Measurements from ENCODE around the gene VWA8. TPM values are rescaled to one million over a fixed set of nuclear protein-coding genes. Genes with fewer than 3 reads are reported as not detected.

Gene VWA8
- total and polyA plus RNA-seq, 2 of the 13 experiments (the other 11 are each of a cell fraction or from before 2014, with no cell fraction given): 9.1 to 17.3 TPM

DNA sequence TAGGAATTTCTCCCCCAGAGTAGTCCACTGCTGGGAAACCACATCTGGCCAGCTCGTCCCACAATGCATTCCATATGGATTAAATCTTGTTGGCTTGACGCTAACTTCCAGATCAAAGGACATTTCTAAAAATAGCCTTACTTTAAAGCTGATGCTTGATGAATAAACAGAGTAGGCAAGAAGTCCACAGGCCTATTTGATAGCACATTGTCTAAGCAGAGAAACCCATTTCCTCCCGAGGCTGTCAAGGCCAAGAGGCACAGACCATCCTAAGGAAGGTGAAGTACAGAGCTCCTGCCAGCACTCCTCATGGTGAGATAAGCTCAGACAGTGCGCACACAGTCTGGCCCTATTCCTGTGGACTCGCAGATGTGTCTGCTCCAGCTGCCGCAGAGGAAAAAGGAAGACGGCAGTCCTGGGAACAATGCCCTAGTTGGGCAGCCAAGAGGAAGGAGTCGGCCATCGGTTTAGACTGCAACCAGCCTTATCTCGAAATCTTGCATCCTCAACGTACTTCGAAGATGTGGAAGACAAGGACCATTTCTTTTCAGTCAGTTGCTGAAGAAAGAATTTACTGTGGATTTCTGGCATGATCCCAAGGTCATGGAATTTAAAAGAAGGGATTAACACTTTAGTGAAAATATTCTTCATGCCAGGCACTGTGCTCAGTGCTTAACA, 346.8 kb downstream of the VWA8 start (continued):
- TF ChIP-seq, protein P1, sequence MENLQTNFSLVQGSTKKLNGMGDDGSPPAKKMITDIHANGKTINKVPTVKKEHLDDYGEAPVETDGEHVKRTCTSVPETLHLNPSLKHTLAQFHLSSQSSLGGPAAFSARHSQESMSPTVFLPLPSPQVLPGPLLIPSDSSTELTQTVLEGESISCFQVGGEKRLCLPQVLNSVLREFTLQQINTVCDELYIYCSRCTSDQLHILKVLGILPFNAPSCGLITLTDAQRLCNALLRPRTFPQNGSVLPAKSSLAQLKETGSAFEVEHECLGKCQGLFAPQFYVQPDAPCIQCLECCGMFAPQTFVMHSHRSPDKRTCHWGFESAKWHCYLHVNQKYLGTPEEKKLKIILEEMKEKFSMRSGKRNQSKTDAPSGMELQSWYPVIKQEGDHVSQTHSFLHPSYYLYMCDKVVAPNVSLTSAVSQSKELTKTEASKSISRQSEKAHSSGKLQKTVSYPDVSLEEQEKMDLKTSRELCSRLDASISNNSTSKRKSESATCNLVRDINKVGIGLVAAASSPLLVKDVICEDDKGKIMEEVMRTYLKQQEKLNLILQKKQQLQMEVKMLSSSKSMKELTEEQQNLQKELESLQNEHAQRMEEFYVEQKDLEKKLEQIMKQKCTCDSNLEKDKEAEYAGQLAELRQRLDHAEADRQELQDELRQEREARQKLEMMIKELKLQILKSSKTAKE (CRISPR knock-in tag; IDR thresholded peaks at IDR 0.05; ENCODE audit: borderline replicate concordance): peak; percentile 26; the same call in 1 of the 2 replicates
- no peak for TF ChIP-seq LCORL (IDR thresholded peaks at IDR 0.05)
- TF ChIP-seq LCORL (CRISPR knock-in tag; IDR thresholded peaks at IDR 0.05): 0 out of 2 replicates have a peak, but pooled peaks have one; percentile 22
- TF ChIP-seq KDM6A (CRISPR knock-in tag; IDR thresholded peaks at IDR 0.05; ENCODE audit: low read depth): no peak
- TF ChIP-seq SALL1 (CRISPR knock-in tag; IDR thresholded peaks at IDR 0.05): peak; percentile 43
- peak; percentile 67; the same call in 1 of the 2 replicates for TF ChIP-seq HDAC2 (CRISPR knock-in tag; IDR thresholded peaks at IDR 0.05)
- TF ChIP-seq GATA4 (IDR thresholded peaks at IDR 0.05; ENCODE audit: borderline replicate concordance, low read depth): peak; percentile 49; the same call in 1 of the 2 replicates
- 0 out of 2 replicates have a peak, but pooled peaks have one; percentile 26 for TF ChIP-seq KAT8 (CRISPR knock-in tag; IDR thresholded peaks at IDR 0.05)

DNA sequence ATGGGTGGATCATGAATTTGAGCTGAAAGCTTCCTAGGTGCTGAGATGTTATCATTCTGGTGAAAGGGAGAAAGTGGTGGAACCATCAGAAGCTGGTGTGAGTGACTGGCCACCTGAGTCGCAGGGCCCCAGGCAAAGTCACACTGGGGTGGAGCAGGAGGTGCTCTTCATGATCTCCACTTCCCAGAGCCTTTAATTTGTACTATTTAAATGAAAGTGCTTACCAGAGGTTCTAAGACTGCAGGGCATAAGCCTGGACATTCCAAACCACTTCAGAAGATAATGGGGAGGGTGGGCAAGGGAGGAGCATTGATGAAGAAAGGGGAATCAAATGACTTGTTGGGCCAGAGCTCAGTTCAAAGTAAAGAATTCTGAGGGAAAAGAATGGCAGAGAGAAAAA, 347.4 kb downstream of the VWA8 start:
- BruUV-seq (replicated peaks): TSS peak; percentile 88
- H3K4me1 ChIP-seq (ENCODE audit: insufficient read depth, low read length): peaks cover 42% of the 10 kb centered on the region
- no peaks in the 10 kb centered on the region; a peak in 1 of 5 replicates for H3K27me3 ChIP-seq (ENCODE audit: control insufficient read depth in 1 of 2, insufficient read depth in 2 of 2, low read length in 2 of 2)
- FAIRE-seq (no peak), ATAC-seq (no peak; the same call in 1 of the 3 replicates), DNase-seq (ENCODE audit: low spot score) (no peak)
- no peak overlapping the region for H2AFZ ChIP-seq (ENCODE audit: low read length)
- POLR2A ChIA-PET: interaction anchor here (1.0 to 2.2 kb wide), 12 partner anchors 8 to 66 kb away, joined by 3 to 46 read pairs (median 5); no protein-coding TSS in a partner anchor
- CTCF ChIA-PET (ENCODE audit: low intra/inter-chr PET ratio, low total read pairs): no interaction called here
- no peaks in the 10 kb centered on the region for H3K79me2 ChIP-seq (ENCODE audit: insufficient read depth, low read length)
- in situ Hi-C loops (cut with HindIII; ENCODE audit: extremely low pct_ligation_motif_present, low pct_unique_long_range_greater_than_20kb): no loop called here
- H4K20me1 ChIP-seq (ENCODE audit: insufficient read depth, low read length): no peaks in the 10 kb centered on the region
- intact Hi-C loops (cut with micrococcal nuclease; ENCODE audit: unreplicated experiment): no loop called here
- H3K27ac ChIP-seq (ENCODE audit: extremely low read length, insufficient read depth, low read length): peak overlapping the region; percentile 75
- no peak overlapping the region for H3K4me3 ChIP-seq (replicated peaks in 1 of 3; ENCODE audit: insufficient read depth in 1 of 3, low read depth in 2 of 3, low read length in 3 of 3)
- no peaks in the 10 kb centered on the region for H3K9me3 ChIP-seq (ENCODE audit: low read length)
- 0 out of 2 replicates have a peak overlapping the region, but pooled peaks have one; percentile 7 for H3K4me2 ChIP-seq (ENCODE audit: low read depth, low read length)
- WGBS (ENCODE audit: low lambda C conversion rate): 100% methylated on average over 1 of the region's 1 CpG
- H3K36me3 ChIP-seq (replicated peaks in 1 of 2; ENCODE audit: control insufficient read depth in 1 of 2, insufficient read depth in 2 of 2, low read length in 2 of 2): peaks cover 0 to 8% of the 10 kb centered on the region in 2 experiments; a peak in 4 of 5 replicates
- H3K9ac ChIP-seq (ENCODE audit: insufficient read depth, low read depth, low read length): peak overlapping the region; percentile 55
- TF ChIP-seq KLF16 (CRISPR knock-in tag; IDR thresholded peaks at IDR 0.05): no peak
- TF ChIP-seq ZNF607 (CRISPR knock-in tag; IDR thresholded peaks at IDR 0.05; ENCODE audit: borderline replicate concordance): no peak
- TF ChIP-seq ZNF101 (CRISPR knock-in tag; IDR thresholded peaks at IDR 0.05; ENCODE audit: borderline replicate concordance, low read depth): no peak
- TF ChIP-seq ZNF777 (CRISPR knock-in tag; IDR thresholded peaks at IDR 0.05): no peak
- no peak for TF ChIP-seq ZBTB7A (CRISPR knock-in tag; IDR thresholded peaks at IDR 0.05)
- no peak for TF ChIP-seq ZNF292 (CRISPR knock-in tag; IDR thresholded peaks at IDR 0.05; ENCODE audit: borderline replicate concordance, low read depth)
- TF ChIP-seq ZNF660 (CRISPR knock-in tag; IDR thresholded peaks at IDR 0.05; ENCODE audit: borderline replicate concordance, low read depth): no peak
- no peak for TF ChIP-seq RAD51 (IDR thresholded peaks at IDR 0.05; ENCODE audit: borderline replicate concordance)
- TF ChIP-seq ATRX (CRISPR knock-in tag; IDR thresholded peaks at IDR 0.05; ENCODE audit: borderline replicate concordance): no peak
- TF ChIP-seq ZKSCAN5 (CRISPR knock-in tag; IDR thresholded peaks at IDR 0.05): no peak
- TF ChIP-seq, protein P2, sequence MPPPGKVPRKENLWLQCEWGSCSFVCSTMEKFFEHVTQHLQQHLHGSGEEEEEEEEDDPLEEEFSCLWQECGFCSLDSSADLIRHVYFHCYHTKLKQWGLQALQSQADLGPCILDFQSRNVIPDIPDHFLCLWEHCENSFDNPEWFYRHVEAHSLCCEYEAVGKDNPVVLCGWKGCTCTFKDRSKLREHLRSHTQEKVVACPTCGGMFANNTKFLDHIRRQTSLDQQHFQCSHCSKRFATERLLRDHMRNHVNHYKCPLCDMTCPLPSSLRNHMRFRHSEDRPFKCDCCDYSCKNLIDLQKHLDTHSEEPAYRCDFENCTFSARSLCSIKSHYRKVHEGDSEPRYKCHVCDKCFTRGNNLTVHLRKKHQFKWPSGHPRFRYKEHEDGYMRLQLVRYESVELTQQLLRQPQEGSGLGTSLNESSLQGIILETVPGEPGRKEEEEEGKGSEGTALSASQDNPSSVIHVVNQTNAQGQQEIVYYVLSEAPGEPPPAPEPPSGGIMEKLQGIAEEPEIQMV (CRISPR knock-in tag; IDR thresholded peaks at IDR 0.05; ENCODE audit: low read depth): no peak
- TF ChIP-seq FIP1L1 (IDR thresholded peaks at IDR 0.05; ENCODE audit: borderline replicate concordance, insufficient read depth, low read depth, low read length): no peak
- TF ChIP-seq NFIC (IDR thresholded peaks at IDR 0.05; ENCODE audit: low read length): no peak
